Measurements from ENCODE around the gene C2orf76.

C2orf76 gene

DNA sequence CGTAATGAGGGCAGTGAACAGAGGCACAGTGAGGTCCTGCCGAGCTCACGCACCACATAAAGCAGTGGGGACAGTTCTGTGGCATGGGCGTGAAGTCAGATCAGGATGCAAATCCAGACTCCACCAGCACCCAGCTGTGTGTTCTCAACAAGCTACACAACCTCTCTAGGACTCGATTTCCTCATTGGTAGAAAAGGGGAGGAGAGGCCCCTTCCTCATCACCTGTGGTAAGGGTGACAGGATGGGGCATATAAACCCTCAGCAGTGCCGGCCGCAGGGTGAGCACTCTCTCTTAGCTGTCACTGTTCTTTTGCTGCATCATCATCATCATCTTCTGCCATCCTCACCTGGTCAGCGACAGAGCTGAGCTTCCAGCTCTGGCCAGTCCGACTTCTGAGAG is 54.8 kb downstream of the C2orf76 start:
- H3K9ac ChIP-seq (ENCODE audit: low read length): no peak overlapping the region
- no peak overlapping the region for H2AFZ ChIP-seq (ENCODE audit: low read length)

DNA sequence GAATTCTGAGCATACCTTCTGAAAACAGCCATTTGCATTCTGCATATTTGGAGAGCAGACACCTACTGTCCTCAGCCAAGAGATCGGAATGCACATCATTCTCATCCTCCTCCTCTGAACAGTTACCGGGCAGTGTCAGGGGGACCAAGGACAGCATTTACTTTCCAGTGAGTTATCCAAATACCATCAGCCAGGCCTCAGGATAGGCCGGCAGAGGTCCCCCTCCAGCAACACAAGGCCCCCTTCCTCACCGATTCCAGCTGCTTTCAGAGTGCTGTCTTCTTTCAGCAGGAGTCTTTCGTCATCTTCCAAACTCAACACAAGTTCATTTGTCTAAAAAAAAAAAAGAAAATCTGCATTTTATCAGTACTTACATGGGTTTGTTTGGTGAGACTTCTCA is 55.3 kb downstream of the C2orf76 start:
- H3K79me2 ChIP-seq (ENCODE audit: insufficient read depth, low read length): no peaks in the 10 kb centered on the region
- no peaks in the 10 kb centered on the region for H3K36me3 ChIP-seq (ENCODE audit: insufficient read depth, low read length)
- H3K4me2 ChIP-seq (ENCODE audit: low read length): no peak overlapping the region
- H2AFZ ChIP-seq (ENCODE audit: low read length): no peak overlapping the region
- H4K20me1 ChIP-seq (ENCODE audit: insufficient read depth, low read length): no peaks in the 10 kb centered on the region
- H3K4me1 ChIP-seq (ENCODE audit: insufficient read depth, low read length, severe bottlenecking): peaks cover 15% of the 10 kb centered on the region
- TF ChIP-seq EZH2 (IDR thresholded peaks at IDR 0.05; ENCODE audit: borderline replicate concordance, low read length): no peak
- TF ChIP-seq, protein P1, sequence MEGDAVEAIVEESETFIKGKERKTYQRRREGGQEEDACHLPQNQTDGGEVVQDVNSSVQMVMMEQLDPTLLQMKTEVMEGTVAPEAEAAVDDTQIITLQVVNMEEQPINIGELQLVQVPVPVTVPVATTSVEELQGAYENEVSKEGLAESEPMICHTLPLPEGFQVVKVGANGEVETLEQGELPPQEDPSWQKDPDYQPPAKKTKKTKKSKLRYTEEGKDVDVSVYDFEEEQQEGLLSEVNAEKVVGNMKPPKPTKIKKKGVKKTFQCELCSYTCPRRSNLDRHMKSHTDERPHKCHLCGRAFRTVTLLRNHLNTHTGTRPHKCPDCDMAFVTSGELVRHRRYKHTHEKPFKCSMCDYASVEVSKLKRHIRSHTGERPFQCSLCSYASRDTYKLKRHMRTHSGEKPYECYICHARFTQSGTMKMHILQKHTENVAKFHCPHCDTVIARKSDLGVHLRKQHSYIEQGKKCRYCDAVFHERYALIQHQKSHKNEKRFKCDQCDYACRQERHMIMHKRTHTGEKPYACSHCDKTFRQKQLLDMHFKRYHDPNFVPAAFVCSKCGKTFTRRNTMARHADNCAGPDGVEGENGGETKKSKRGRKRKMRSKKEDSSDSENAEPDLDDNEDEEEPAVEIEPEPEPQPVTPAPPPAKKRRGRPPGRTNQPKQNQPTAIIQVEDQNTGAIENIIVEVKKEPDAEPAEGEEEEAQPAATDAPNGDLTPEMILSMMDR (IDR thresholded peaks at IDR 0.05; ENCODE audit: low read length): no peak
- no peaks in the 10 kb centered on the region for H3K9me3 ChIP-seq (ENCODE audit: low read length)
- H3K27ac ChIP-seq (ENCODE audit: low read depth, low read length, poor library complexity, severe bottlenecking): no peak overlapping the region
- peaks cover 4% of the 10 kb centered on the region; the same call in 1 of the 2 replicates for H3K27me3 ChIP-seq (ENCODE audit: insufficient read depth, low read length)
- H3F3A ChIP-seq (ENCODE audit: insufficient read depth, low read length): no peaks in the 10 kb centered on the region
- no peaks in the 10 kb centered on the region for H3K9me2 ChIP-seq (ENCODE audit: low read depth, low read length)
- no peak overlapping the region for H3K4me3 ChIP-seq (ENCODE audit: low read depth, low read length, poor library complexity, severe bottlenecking)
- no peak overlapping the region for H3K9ac ChIP-seq (ENCODE audit: low read length)

More for the DNA sequence above, 54.8 kb downstream of the C2orf76 start:
- H3K9me2 ChIP-seq (ENCODE audit: low read depth, low read length): no peaks in the 10 kb centered on the region
- H3K4me3 ChIP-seq (ENCODE audit: low read depth, low read length, poor library complexity, severe bottlenecking): no peak overlapping the region
- H3K79me2 ChIP-seq (ENCODE audit: insufficient read depth, low read length): no peaks in the 10 kb centered on the region
- H3K27me3 ChIP-seq (ENCODE audit: insufficient read depth, low read length): peaks cover 2% of the 10 kb centered on the region; the same call in 1 of the 2 replicates
- H4K20me1 ChIP-seq (ENCODE audit: insufficient read depth, low read length): no peaks in the 10 kb centered on the region
- no peaks in the 10 kb centered on the region for H3K36me3 ChIP-seq (ENCODE audit: insufficient read depth, low read length)
- H3K4me1 ChIP-seq (ENCODE audit: insufficient read depth, low read length, severe bottlenecking): peaks cover 15% of the 10 kb centered on the region
- no peak overlapping the region for H3K4me2 ChIP-seq (ENCODE audit: low read length)
- H3K9me3 ChIP-seq (ENCODE audit: low read length): no peaks in the 10 kb centered on the region
- TF ChIP-seq, protein P1 (IDR thresholded peaks at IDR 0.05; ENCODE audit: low read length): no peak
- H3K27ac ChIP-seq (ENCODE audit: low read depth, low read length, poor library complexity, severe bottlenecking): no peak overlapping the region
- no peaks in the 10 kb centered on the region for H3F3A ChIP-seq (ENCODE audit: insufficient read depth, low read length)

DNA sequence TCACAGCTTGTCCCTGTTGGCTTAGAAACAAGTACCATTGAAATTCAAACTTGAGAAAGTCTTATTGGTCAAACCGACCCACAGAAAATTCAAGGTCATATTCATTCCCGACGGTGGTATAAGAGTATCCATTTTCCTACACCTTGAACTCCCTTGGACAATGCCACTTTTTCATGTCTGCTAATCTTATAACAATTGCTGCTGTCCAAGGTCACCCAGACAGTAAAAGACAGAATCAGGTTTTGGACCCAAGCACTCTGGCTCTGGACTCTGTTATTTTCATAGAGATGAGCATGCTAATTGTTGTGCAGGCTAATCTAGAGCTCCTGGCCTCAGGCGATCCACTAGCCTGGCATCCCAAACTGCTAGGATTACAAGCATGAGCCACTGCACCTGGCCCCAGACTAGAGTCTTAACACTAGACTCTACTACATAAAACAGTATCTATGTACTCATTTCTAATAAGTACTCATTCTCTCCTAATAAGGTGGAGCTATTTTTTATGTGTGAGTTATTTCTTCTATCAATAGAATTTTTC is 57.8 kb downstream of the C2orf76 start:
- no peak overlapping the region for H2AFZ ChIP-seq (ENCODE audit: low read length)
- TF ChIP-seq EZH2 (IDR thresholded peaks at IDR 0.05; ENCODE audit: borderline replicate concordance, low read length): no peak
- TF ChIP-seq, protein P1 (IDR thresholded peaks at IDR 0.05; ENCODE audit: low read length): no peak

More for the DNA sequence above, 57.8 kb downstream of the C2orf76 start:
- Histone ChIP-seq H3K4me1 (ENCODE audit: insufficient read depth, low read length, severe bottlenecking) (peaks cover 15% of the 10 kb centered on the region), H3K36me3 (ENCODE audit: insufficient read depth, low read length) (no peaks in the 10 kb centered on the region), H3K4me3 (ENCODE audit: low read depth, low read length, poor library complexity, severe bottlenecking) (no peak overlapping the region), H3K9ac (ENCODE audit: low read length) (no peak overlapping the region), H3K79me2 (ENCODE audit: insufficient read depth, low read length) (no peaks in the 10 kb centered on the region), H3K9me2 (ENCODE audit: low read depth, low read length) (no peaks in the 10 kb centered on the region), H4K20me1 (ENCODE audit: insufficient read depth, low read length) (no peaks in the 10 kb centered on the region), H3K4me2 (ENCODE audit: low read length) (no peak overlapping the region), H3K27me3 (ENCODE audit: insufficient read depth, low read length) (0 out of 2 replicates have a peak, but pooled peaks cover 4% of the 10 kb centered on the region), H3K27ac (ENCODE audit: low read depth, low read length, poor library complexity, severe bottlenecking) (no peak overlapping the region), H3F3A (ENCODE audit: insufficient read depth, low read length) (no peaks in the 10 kb centered on the region), H3K9me3 (ENCODE audit: low read length) (no peaks in the 10 kb centered on the region)

All from OCI-LY1 (cell line).